GM18907 (cell line): ENCODE measurements around the gene USP34.
"Not testable (repeated sequence)": the region's sequence is repeated elsewhere in the genome, so short reads cannot be mapped to it uniquely, and the experiment has no call there.

Experiments
- ATAC-seq: cut with Tn5 transposase; IDR thresholded peaks from one replicate; pipeline ENCODE4 v1.9.1; 2021; ENCODE audit warnings: mild to moderate bottlenecking, moderate library complexity; ENCODE audit not compliant: unreplicated experiment

USP34 gene

GRCh38 chr2:61167579-61167978 is 303.3 kb downstream of the USP34 start:
- no peak for ATAC-seq

- ATAC-seq: no peak
Measured at GRCh38 chr2:61165946-61166345, 304.9 kb downstream of the USP34 start.

- not testable (repeated sequence) for ATAC-seq
Measured at GRCh38 chr2:61165082-61165481, 305.8 kb downstream of the USP34 start.

- no peak for ATAC-seq
Measured at GRCh38 chr2:61162721-61163120, 308.2 kb downstream of the USP34 start.

- ATAC-seq: no peak
Measured at GRCh38 chr2:61161888-61162287, 309.0 kb downstream of the USP34 start, which contains the start of gene C2orf74. C2orf74 (plus strand) TSS chr2:61162188; CDS start chr2:61162515, 327 bp downstream.

GRCh38 chr2:61158356-61158955 is 312.4 kb downstream of the USP34 start:
- no peak for ATAC-seq

GRCh38 chr2:61157371-61158003 is 313.4 kb downstream of the USP34 start:
- ATAC-seq: no peak

GRCh38 chr2:61151436-61151835 is 319.5 kb downstream of the USP34 start:
- ATAC-seq: no peak

- no peak for ATAC-seq
Measured at GRCh38 chr2:61149074-61149473, 321.8 kb downstream of the USP34 start.

GRCh38 chr2:61148091-61148490 is 322.8 kb downstream of the USP34 start:
- ATAC-seq: not testable (repeated sequence)

GRCh38 chr2:61145990-61146389 is 324.9 kb downstream of the USP34 start:
- no peak for ATAC-seq

- peak; percentile 88 for ATAC-seq
Measured at GRCh38 chr2:61144697-61145268, 326.1 kb downstream of the USP34 start.

- no peak for ATAC-seq
Measured at GRCh38 chr2:61141151-61141550, 329.7 kb downstream of the USP34 start.

- ATAC-seq: no peak
Measured at GRCh38 chr2:61138859-61139258, 332.0 kb downstream of the USP34 start.
